Astrocyte (in vitro differentiated cells and primary cell): ENCODE results near the gene FIZ1. TPM values are rescaled to one million over a fixed set of nuclear protein-coding genes. Genes with fewer than 3 reads are reported as not detected.

ENCODE experiments used
- DNase-seq: peaks from one replicate; pipeline ENCODE4 v3.0.0-alpha.2; 2010; ENCODE audit warnings: low read depth
- FAIRE-seq: peaks from 2 replicates; lab custom pipeline; 2011; peaks lifted over from hg19 to GRCh38; lab: Jason Lieb, UNC
- H2AFZ ChIP-seq: 2 replicates; pipeline ENCODE4 v1.6.0; 2012; ENCODE audit warnings: low read depth, low read length, inconsistent platforms
- H3K27ac ChIP-seq: 2 replicates; pipeline ENCODE4 v1.5.1; 2011; ENCODE audit warnings: low read depth, low read length, inconsistent platforms
- H3K27me3 ChIP-seq: 2 replicates; pipeline ENCODE4 v1.6.0; 2011; ENCODE audit warnings: low read length, inconsistent platforms; ENCODE audit not compliant: insufficient read depth
- H3K36me3 ChIP-seq: 2 replicates; pipeline ENCODE4 v1.5.1; 2011; ENCODE audit warnings: low read length, inconsistent platforms; ENCODE audit not compliant: insufficient read depth
- H3K4me1 ChIP-seq: 2 replicates; pipeline ENCODE4 v1.5.1; 2011; ENCODE audit warnings: low read length, inconsistent platforms; ENCODE audit not compliant: insufficient read depth
- H3K4me2 ChIP-seq: 2 replicates; pipeline ENCODE4 v1.6.0; 2012; ENCODE audit warnings: low read length, inconsistent platforms
- H3K4me3 ChIP-seq: 2 replicates; pipeline ENCODE4 v1.5.1; 2011; ENCODE audit warnings: low read depth, mild to moderate bottlenecking, low read length, inconsistent platforms; ENCODE audit not compliant: insufficient read depth
- H3K79me2 ChIP-seq: 2 replicates; pipeline ENCODE4 v1.6.0; 2012; ENCODE audit warnings: mild to moderate bottlenecking, low read length, inconsistent platforms; ENCODE audit not compliant: insufficient read depth
- H3K9ac ChIP-seq: 2 replicates; pipeline ENCODE4 v1.6.0; 2012; ENCODE audit warnings: mild to moderate bottlenecking, low read length, inconsistent platforms
- H3K9me3 ChIP-seq: 2 replicates; pipeline ENCODE4 v1.5.1; 2012; ENCODE audit warnings: low read depth, mild to moderate bottlenecking, low read length, inconsistent platforms; ENCODE audit not compliant: insufficient read depth
- H4K20me1 ChIP-seq: 2 replicates; pipeline ENCODE4 v1.6.0; 2012; ENCODE audit warnings: low read length, inconsistent platforms; ENCODE audit not compliant: insufficient read depth
- H3K27ac Mint-ChIP-seq: one replicate; pipeline ENCODE4 v1.8.0; 2021; ENCODE audit warnings: mild to moderate bottlenecking, mixed read lengths; ENCODE audit not compliant: unreplicated experiment
- H3K27me3 Mint-ChIP-seq: one replicate; pipeline ENCODE4 v1.8.0; 2021; ENCODE audit warnings: low read depth, mixed read lengths; ENCODE audit not compliant: unreplicated experiment
- H3K36me3 Mint-ChIP-seq: one replicate; pipeline ENCODE4 v1.8.0; 2021; ENCODE audit warnings: low read depth, mixed read lengths; ENCODE audit not compliant: unreplicated experiment
- H3K4me1 Mint-ChIP-seq: one replicate; pipeline ENCODE4 v1.8.0; 2021; ENCODE audit warnings: low read depth, mixed read lengths; ENCODE audit not compliant: unreplicated experiment
- H3K4me3 Mint-ChIP-seq: one replicate; pipeline ENCODE4 v1.8.0; 2021; ENCODE audit warnings: mild to moderate bottlenecking, moderate library complexity, mixed read lengths; ENCODE audit not compliant: unreplicated experiment
- H3K9me3 Mint-ChIP-seq: one replicate; pipeline ENCODE4 v1.8.0; 2021; ENCODE audit warnings: mild to moderate bottlenecking, mixed read lengths; ENCODE audit not compliant: unreplicated experiment
- CTCF ChIP-seq: IDR thresholded peaks from 2 replicates; pipeline ENCODE4 v1.5.1; 2011; ENCODE audit warnings: low read depth, mild to moderate bottlenecking, inconsistent platforms, low read length, moderate library complexity; ENCODE audit not compliant: insufficient read depth
- EZH2 ChIP-seq: IDR thresholded peaks from 2 replicates; pipeline ENCODE4 v1.6.1; 2012; ENCODE audit warnings: mild to moderate bottlenecking, low read length, inconsistent platforms; ENCODE audit not compliant: insufficient read depth
- total RNA-seq: library from RNA; stranded (reverse); gene quantifications from 2 replicates; pipeline ENCODE4 v1.2.1, GENCODE V29; 2021

FIZ1 gene
- total RNA-seq, 1 donor from 2014 or later, result 14.5 TPM

GRCh38 chr19:55642153-55643002 lies 43.1 kb upstream of the FIZ1 start:
- Histone ChIP-seq H3K9me3 (no peaks in the 10 kb centered on the region), H2AFZ (no peak overlapping the region), H3K4me3 (peak overlapping the region; percentile 87), H3K36me3 (peaks cover 9% of the 10 kb centered on the region), H3K27me3 (no peaks in the 10 kb centered on the region), H3K4me2 (peak overlapping the region; percentile 100), H3K4me1 (peaks cover 31% of the 10 kb centered on the region), H3K9ac (peak overlapping the region; percentile 92), H3K79me2 (peaks cover 60% of the 10 kb centered on the region), H4K20me1 (peaks cover 25% of the 10 kb centered on the region), H3K27ac (no peak overlapping the region)
- TF ChIP-seq CTCF (no peak), EZH2 (no peak)
- Mint-ChIP-seq H3K27me3 (no peaks in the 10 kb centered on the region), H3K4me3 (peak overlapping the region; percentile 97), H3K9me3 (no peaks in the 10 kb centered on the region), H3K4me1 (peaks cover 19% of the 10 kb centered on the region), H3K36me3 (peaks cover 12% of the 10 kb centered on the region), H3K27ac (peak overlapping the region; percentile 95)
- FAIRE-seq (no peak), DNase-seq (no peak)

- peaks cover 63% of the 10 kb centered on the region for H3K79me2 ChIP-seq
- peaks cover 22% of the 10 kb centered on the region for H3K4me1 Mint-ChIP-seq
- peak overlapping the region; percentile 89 for H3K4me3 Mint-ChIP-seq
- H4K20me1 ChIP-seq, result peaks cover 21% of the 10 kb centered on the region
- peak overlapping the region; percentile 92 for H3K9ac ChIP-seq
- H3K9me3 ChIP-seq, result no peaks in the 10 kb centered on the region
- H3K9me3 Mint-ChIP-seq, result no peaks in the 10 kb centered on the region
- H3K4me1 ChIP-seq, result peaks cover 32% of the 10 kb centered on the region
- H2AFZ ChIP-seq, result no peak overlapping the region
- DNase-seq (peak; percentile 18), FAIRE-seq (no peak)
- H3K27me3 ChIP-seq, result no peaks in the 10 kb centered on the region
- peaks cover 9% of the 10 kb centered on the region for H3K36me3 ChIP-seq
- H3K4me2 ChIP-seq, result peak overlapping the region; percentile 100
- peak overlapping the region; percentile 71 for H3K27ac ChIP-seq
- H3K36me3 Mint-ChIP-seq, result peaks cover 7% of the 10 kb centered on the region
- peak overlapping the region; percentile 72 for H3K27ac Mint-ChIP-seq
- no peaks in the 10 kb centered on the region for H3K27me3 Mint-ChIP-seq
- TF ChIP-seq CTCF (no peak), EZH2 (no peak)
- H3K4me3 ChIP-seq, result peak overlapping the region; percentile 76
Measured at GRCh38 chr19:55641426-55642152, 42.3 kb upstream of the FIZ1 start.
